ENCODE measurements around the gene FER. TPM values are rescaled to one million over a fixed set of nuclear protein-coding genes. Genes with fewer than 3 reads are reported as not detected.
A peak's percentile ranks its signal among the peaks of the same experiment; 100 is the strongest.

The FER gene
- total and polyA plus RNA-seq, 10 donors = 0.96 to 38.8 (median 21.2) TPM

GRCh38 chr5:108728566-108729241 lies 19.0 kb upstream of the FER start:
- Histone ChIP-seq H3K4me3 (peak overlapping the region; percentile 45 to 82 (median 66)), H3K4me1 (peaks cover 0 to 48% (median 29%) of the 10 kb centered on the region in 6 donors), H3K9me3 (no peaks in the 10 kb centered on the region), H3K27ac (peak overlapping the region; percentile 80 to 98 (median 91)), H3K27me3 (replicated peaks in 1 of 7) (no peaks in the 10 kb centered on the region), H3K36me3 (no peaks in the 10 kb centered on the region)
- WGBS, 5 donors = 9 to 19% (median 14%) methylated on average over 14 of the region's 14 CpGs
- TF ChIP-seq POLR2A (IDR thresholded peaks at IDR 0.05) = no peak
- no peak for TF ChIP-seq POLR2AphosphoS5 (IDR thresholded peaks at IDR 0.05)
- TF ChIP-seq CTCF (IDR thresholded peaks at IDR 0.05 in 8 of 11, conservative IDR thresholded peaks at IDR 0.05 in 3 of 11) = no peak
- intact Hi-C loops (cut with DNase I; ENCODE audit: low total_unique reads) = no loop called here
- DNase-seq = no peak

- Histone ChIP-seq H3K27ac (peak overlapping the region in 4 of 8 donors; percentile 90 to 98 (median 94)), H3K36me3 (no peaks in the 10 kb centered on the region), H3K4me1 (peaks cover 0 to 48% (median 29%) of the 10 kb centered on the region in 6 donors), H3K27me3 (replicated peaks in 1 of 7) (no peaks in the 10 kb centered on the region), H3K4me3 (peak overlapping the region in 2 of 8 donors; percentile 74 to 79), H3K9me3 (no peaks in the 10 kb centered on the region)
- DNase-seq = no peak
- TF ChIP-seq POLR2AphosphoS5 (IDR thresholded peaks at IDR 0.05) = no peak
- TF ChIP-seq POLR2A (IDR thresholded peaks at IDR 0.05) = no peak
- no peak for TF ChIP-seq CTCF (IDR thresholded peaks at IDR 0.05 in 8 of 11, conservative IDR thresholded peaks at IDR 0.05 in 3 of 11)
- intact Hi-C loops (cut with DNase I; ENCODE audit: low total_unique reads) = no loop called here
- WGBS, 5 donors = 69 to 82% (median 75%) methylated on average over 8 of the region's 8 CpGs
Observed at GRCh38 chr5:108729242-108729615, 18.5 kb upstream of the FER start.

- WGBS, 5 donors = 45 to 68% (median 60%) methylated on average over 1 of the region's 1 CpG
- Histone ChIP-seq H3K9me3 (no peaks in the 10 kb centered on the region), H3K4me1 (peaks cover 0 to 48% (median 29%) of the 10 kb centered on the region in 6 donors), H3K27ac (no peak overlapping the region), H3K36me3 (no peaks in the 10 kb centered on the region), H3K4me3 (no peak overlapping the region), H3K27me3 (replicated peaks in 1 of 7) (no peaks in the 10 kb centered on the region)
- TF ChIP-seq POLR2AphosphoS5 (IDR thresholded peaks at IDR 0.05) (no peak), POLR2A (IDR thresholded peaks at IDR 0.05) (no peak), CTCF (IDR thresholded peaks at IDR 0.05 in 8 of 11, conservative IDR thresholded peaks at IDR 0.05 in 3 of 11) (no peak)
- intact Hi-C loops (cut with DNase I; ENCODE audit: low total_unique reads) = no loop called here
- no peak for DNase-seq
Observed at GRCh38 chr5:108730617-108731340, 16.9 kb upstream of the FER start.

GRCh38 chr5:108735790-108736189 lies 11.9 kb upstream of the FER start:
- Histone ChIP-seq H3K36me3 (no peaks in the 10 kb centered on the region), H3K4me1 (peaks cover 0 to 3% (median 0%) of the 10 kb centered on the region in 6 donors), H3K27ac (no peak overlapping the region), H3K27me3 (replicated peaks in 1 of 7) (no peaks in the 10 kb centered on the region), H3K9me3 (no peaks in the 10 kb centered on the region), H3K4me3 (no peak overlapping the region)
- 68 to 75% (median 74%) methylated on average over 5 of the region's 5 CpGs for WGBS, 5 donors
- TF ChIP-seq CTCF (IDR thresholded peaks at IDR 0.05 in 8 of 11, conservative IDR thresholded peaks at IDR 0.05 in 3 of 11) (no peak), POLR2A (IDR thresholded peaks at IDR 0.05) (no peak), POLR2AphosphoS5 (IDR thresholded peaks at IDR 0.05) (no peak)
- intact Hi-C loops (cut with DNase I; ENCODE audit: low total_unique reads) = no loop called here
- no peak for DNase-seq
